ENCODE measurements around the gene E2F4. TPM values are rescaled to one million over a fixed set of nuclear protein-coding genes. Genes with fewer than 3 reads are reported as not detected.
A peak's percentile ranks its signal among the peaks of the same experiment; 100 is the strongest.

Gene E2F4
- total and polyA plus RNA-seq, 2 of the 8 experiments (the other 6 are each of a cell fraction or from before 2014, with no cell fraction given): 79.9 to 157 TPM

- TF ChIP-seq, protein P1, sequence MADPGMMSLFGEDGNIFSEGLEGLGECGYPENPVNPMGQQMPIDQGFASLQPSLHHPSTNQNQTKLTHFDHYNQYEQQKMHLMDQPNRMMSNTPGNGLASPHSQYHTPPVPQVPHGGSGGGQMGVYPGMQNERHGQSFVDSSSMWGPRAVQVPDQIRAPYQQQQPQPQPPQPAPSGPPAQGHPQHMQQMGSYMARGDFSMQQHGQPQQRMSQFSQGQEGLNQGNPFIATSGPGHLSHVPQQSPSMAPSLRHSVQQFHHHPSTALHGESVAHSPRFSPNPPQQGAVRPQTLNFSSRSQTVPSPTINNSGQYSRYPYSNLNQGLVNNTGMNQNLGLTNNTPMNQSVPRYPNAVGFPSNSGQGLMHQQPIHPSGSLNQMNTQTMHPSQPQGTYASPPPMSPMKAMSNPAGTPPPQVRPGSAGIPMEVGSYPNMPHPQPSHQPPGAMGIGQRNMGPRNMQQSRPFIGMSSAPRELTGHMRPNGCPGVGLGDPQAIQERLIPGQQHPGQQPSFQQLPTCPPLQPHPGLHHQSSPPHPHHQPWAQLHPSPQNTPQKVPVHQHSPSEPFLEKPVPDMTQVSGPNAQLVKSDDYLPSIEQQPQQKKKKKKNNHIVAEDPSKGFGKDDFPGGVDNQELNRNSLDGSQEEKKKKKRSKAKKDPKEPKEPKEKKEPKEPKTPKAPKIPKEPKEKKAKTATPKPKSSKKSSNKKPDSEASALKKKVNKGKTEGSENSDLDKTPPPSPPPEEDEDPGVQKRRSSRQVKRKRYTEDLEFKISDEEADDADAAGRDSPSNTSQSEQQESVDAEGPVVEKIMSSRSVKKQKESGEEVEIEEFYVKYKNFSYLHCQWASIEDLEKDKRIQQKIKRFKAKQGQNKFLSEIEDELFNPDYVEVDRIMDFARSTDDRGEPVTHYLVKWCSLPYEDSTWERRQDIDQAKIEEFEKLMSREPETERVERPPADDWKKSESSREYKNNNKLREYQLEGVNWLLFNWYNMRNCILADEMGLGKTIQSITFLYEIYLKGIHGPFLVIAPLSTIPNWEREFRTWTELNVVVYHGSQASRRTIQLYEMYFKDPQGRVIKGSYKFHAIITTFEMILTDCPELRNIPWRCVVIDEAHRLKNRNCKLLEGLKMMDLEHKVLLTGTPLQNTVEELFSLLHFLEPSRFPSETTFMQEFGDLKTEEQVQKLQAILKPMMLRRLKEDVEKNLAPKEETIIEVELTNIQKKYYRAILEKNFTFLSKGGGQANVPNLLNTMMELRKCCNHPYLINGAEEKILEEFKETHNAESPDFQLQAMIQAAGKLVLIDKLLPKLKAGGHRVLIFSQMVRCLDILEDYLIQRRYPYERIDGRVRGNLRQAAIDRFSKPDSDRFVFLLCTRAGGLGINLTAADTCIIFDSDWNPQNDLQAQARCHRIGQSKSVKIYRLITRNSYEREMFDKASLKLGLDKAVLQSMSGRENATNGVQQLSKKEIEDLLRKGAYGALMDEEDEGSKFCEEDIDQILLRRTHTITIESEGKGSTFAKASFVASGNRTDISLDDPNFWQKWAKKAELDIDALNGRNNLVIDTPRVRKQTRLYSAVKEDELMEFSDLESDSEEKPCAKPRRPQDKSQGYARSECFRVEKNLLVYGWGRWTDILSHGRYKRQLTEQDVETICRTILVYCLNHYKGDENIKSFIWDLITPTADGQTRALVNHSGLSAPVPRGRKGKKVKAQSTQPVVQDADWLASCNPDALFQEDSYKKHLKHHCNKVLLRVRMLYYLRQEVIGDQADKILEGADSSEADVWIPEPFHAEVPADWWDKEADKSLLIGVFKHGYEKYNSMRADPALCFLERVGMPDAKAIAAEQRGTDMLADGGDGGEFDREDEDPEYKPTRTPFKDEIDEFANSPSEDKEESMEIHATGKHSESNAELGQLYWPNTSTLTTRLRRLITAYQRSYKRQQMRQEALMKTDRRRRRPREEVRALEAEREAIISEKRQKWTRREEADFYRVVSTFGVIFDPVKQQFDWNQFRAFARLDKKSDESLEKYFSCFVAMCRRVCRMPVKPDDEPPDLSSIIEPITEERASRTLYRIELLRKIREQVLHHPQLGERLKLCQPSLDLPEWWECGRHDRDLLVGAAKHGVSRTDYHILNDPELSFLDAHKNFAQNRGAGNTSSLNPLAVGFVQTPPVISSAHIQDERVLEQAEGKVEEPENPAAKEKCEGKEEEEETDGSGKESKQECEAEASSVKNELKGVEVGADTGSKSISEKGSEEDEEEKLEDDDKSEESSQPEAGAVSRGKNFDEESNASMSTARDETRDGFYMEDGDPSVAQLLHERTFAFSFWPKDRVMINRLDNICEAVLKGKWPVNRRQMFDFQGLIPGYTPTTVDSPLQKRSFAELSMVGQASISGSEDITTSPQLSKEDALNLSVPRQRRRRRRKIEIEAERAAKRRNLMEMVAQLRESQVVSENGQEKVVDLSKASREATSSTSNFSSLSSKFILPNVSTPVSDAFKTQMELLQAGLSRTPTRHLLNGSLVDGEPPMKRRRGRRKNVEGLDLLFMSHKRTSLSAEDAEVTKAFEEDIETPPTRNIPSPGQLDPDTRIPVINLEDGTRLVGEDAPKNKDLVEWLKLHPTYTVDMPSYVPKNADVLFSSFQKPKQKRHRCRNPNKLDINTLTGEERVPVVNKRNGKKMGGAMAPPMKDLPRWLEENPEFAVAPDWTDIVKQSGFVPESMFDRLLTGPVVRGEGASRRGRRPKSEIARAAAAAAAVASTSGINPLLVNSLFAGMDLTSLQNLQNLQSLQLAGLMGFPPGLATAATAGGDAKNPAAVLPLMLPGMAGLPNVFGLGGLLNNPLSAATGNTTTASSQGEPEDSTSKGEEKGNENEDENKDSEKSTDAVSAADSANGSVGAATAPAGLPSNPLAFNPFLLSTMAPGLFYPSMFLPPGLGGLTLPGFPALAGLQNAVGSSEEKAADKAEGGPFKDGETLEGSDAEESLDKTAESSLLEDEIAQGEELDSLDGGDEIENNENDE (IDR thresholded peaks at IDR 0.05; ENCODE audit: insufficient replicate concordance, low read length): no peak
- TF ChIP-seq BACH1 (IDR thresholded peaks at IDR 0.05; ENCODE audit: low read length) (no peak), SP2 (IDR thresholded peaks at IDR 0.05; ENCODE audit: low read length) (no peak), ZNF274 (IDR thresholded peaks at IDR 0.05; ENCODE audit: borderline replicate concordance, extremely low read depth, low read length) (no peak), ATF3 (IDR thresholded peaks at IDR 0.05; ENCODE audit: insufficient read depth, low read depth, low read length) (no peak), TEAD4 (IDR thresholded peaks at IDR 0.05; ENCODE audit: low read depth, low read length) (no peak), NRF1 (IDR thresholded peaks at IDR 0.05; ENCODE audit: low read depth, low read length) (no peak), TAF1 (IDR thresholded peaks at IDR 0.05; ENCODE audit: low read depth, low read length) (no peak), CEBPB (IDR thresholded peaks at IDR 0.05; ENCODE audit: low read depth, low read length) (no peak), RBBP5 (IDR thresholded peaks at IDR 0.05; ENCODE audit: borderline replicate concordance, low read depth, low read length) (0 out of 2 replicates have a peak, but pooled peaks have one; percentile 66)
These were observed 6.8 kb upstream of the E2F4 start (continued) for GRCh38 chr16:67184995-67185650.
